MM.1S (cell line): Measurements from ENCODE around the gene ALKBH3.

Experiments
- CTCF ChIP-seq: fragments of 300-600 bp; sonication (generic); IDR thresholded peaks from 2 replicates; pipeline ENCODE4 v1.5.1; 2016; ENCODE audit warnings: antibody characterized with exemption, low read length, mixed read lengths
- EZH2 ChIP-seq: fragments of 300-600 bp; sonication (generic); optimal IDR thresholded peaks from 2 replicates; pipeline ENCODE3; 2017; ENCODE audit warnings: low read depth, mild to moderate bottlenecking, antibody characterized with exemption, low read length, mixed read lengths

GRCh38 chr11:43872995-43873394 lies 7.6 kb upstream of the ALKBH3 start:
- TF ChIP-seq EZH2 = no peak
- no peak for TF ChIP-seq CTCF
